CD4-positive, alpha-beta T cell treated with Interleukin-17A for 1 hour (primary cell): ENCODE measurements around the gene ADGRL4.
A peak's percentile ranks its signal among the peaks of the same experiment; 100 is the strongest.
"Not testable (repeated sequence)": the region's sequence is repeated elsewhere in the genome, so short reads cannot be mapped to it uniquely, and the experiment has no call there.

Source experiments
- DNase-seq: peaks from one replicate; pipeline ENCODE4 v3.0.0-alpha.2; 2020

Gene ADGRL4

GRCh38 chr1:79006564-79006963 lies at the start of gene ADGRL4:
Gene ADGRL4 (minus strand): TSS chr1:79006730. CDS start chr1:79006654, 76 bp downstream.
- DNase-seq = no peak

GRCh38 chr1:79055856-79056255 lies 49.3 kb upstream of the ADGRL4 start:
- no peak for DNase-seq

GRCh38 chr1:79052829-79053449 lies 46.4 kb upstream of the ADGRL4 start:
- DNase-seq = no peak

GRCh38 chr1:79044974-79045650 lies 38.6 kb upstream of the ADGRL4 start:
- no peak for DNase-seq

GRCh38 chr1:79043506-79043905 lies 37.0 kb upstream of the ADGRL4 start:
- DNase-seq = no peak

GRCh38 chr1:79042539-79042938 lies 36.0 kb upstream of the ADGRL4 start:
- DNase-seq = no peak

GRCh38 chr1:79042117-79042516 lies 35.6 kb upstream of the ADGRL4 start:
- peak; percentile 3 for DNase-seq

- DNase-seq = no peak
Measured at GRCh38 chr1:79041666-79042065, 35.1 kb upstream of the ADGRL4 start.

- DNase-seq = no peak
Measured at GRCh38 chr1:79040424-79041082, 34.0 kb upstream of the ADGRL4 start.

- DNase-seq = no peak
Measured at GRCh38 chr1:79037085-79037484, 30.6 kb upstream of the ADGRL4 start.

- no peak for DNase-seq
Measured at GRCh38 chr1:79012500-79012899, 6.0 kb upstream of the ADGRL4 start.

- DNase-seq = no peak
Measured at GRCh38 chr1:79010589-79010988, 4.1 kb upstream of the ADGRL4 start.

- DNase-seq = no peak
Measured at GRCh38 chr1:79005945-79006344, 585 bp downstream of the ADGRL4 start.

GRCh38 chr1:79004916-79005315 lies 1.6 kb downstream of the ADGRL4 start:
- DNase-seq = no peak

- DNase-seq = no peak
Measured at GRCh38 chr1:78996791-78997190, 9.7 kb downstream of the ADGRL4 start.

GRCh38 chr1:78987042-78987441 lies 19.5 kb downstream of the ADGRL4 start:
- no peak for DNase-seq

GRCh38 chr1:78980511-78980910 lies 26.0 kb downstream of the ADGRL4 start:
- DNase-seq = no peak

- no peak for DNase-seq
Measured at GRCh38 chr1:78972723-78973122, 33.8 kb downstream of the ADGRL4 start.

- DNase-seq = not testable (repeated sequence)
Measured at GRCh38 chr1:78967091-78967490, 39.4 kb downstream of the ADGRL4 start.

- DNase-seq = no peak
Measured at GRCh38 chr1:78958711-78959110, 47.8 kb downstream of the ADGRL4 start.

- DNase-seq = no peak
Measured at GRCh38 chr1:78950826-78951225, 55.7 kb downstream of the ADGRL4 start.

GRCh38 chr1:78949227-78949626 lies 57.3 kb downstream of the ADGRL4 start:
- no peak for DNase-seq

- DNase-seq = no peak
Measured at GRCh38 chr1:78919150-78919549, 87.4 kb downstream of the ADGRL4 start.

GRCh38 chr1:78918157-78918556 lies 88.4 kb downstream of the ADGRL4 start:
- DNase-seq = no peak
